ENCODE measurements around the gene MSX1.

The MSX1 gene

DNA sequence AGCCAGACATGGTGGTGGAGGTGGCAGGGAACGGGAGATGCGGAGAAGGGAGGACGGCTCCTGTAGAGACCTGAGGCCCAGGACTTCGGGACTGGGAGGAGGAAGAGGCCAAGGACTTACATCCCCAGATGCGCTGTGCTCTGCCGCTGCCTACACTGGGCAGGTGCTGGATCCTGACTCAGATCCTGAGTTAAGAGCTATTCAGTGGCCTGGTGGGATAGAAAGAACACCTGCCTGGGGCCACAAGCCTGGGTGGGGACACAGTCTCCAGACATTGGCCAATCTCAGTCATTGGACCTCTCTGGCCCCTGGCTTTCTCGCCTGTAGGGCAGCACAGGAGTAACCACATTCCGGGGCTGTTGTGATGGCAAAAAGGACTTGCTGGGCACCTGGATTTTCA lies 10.9 kb upstream of the MSX1 start:
- TF ChIP-seq, protein P1, sequence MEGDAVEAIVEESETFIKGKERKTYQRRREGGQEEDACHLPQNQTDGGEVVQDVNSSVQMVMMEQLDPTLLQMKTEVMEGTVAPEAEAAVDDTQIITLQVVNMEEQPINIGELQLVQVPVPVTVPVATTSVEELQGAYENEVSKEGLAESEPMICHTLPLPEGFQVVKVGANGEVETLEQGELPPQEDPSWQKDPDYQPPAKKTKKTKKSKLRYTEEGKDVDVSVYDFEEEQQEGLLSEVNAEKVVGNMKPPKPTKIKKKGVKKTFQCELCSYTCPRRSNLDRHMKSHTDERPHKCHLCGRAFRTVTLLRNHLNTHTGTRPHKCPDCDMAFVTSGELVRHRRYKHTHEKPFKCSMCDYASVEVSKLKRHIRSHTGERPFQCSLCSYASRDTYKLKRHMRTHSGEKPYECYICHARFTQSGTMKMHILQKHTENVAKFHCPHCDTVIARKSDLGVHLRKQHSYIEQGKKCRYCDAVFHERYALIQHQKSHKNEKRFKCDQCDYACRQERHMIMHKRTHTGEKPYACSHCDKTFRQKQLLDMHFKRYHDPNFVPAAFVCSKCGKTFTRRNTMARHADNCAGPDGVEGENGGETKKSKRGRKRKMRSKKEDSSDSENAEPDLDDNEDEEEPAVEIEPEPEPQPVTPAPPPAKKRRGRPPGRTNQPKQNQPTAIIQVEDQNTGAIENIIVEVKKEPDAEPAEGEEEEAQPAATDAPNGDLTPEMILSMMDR (IDR thresholded peaks at IDR 0.05; ENCODE audit: borderline replicate concordance, insufficient read depth, low read depth, low read length) = no peak
- H3K4me3 ChIP-seq (ENCODE audit: low read depth, low read length) = no peak overlapping the region

- no peak overlapping the region for H3K4me3 ChIP-seq (ENCODE audit: low read depth, low read length)
- TF ChIP-seq, protein P1 (IDR thresholded peaks at IDR 0.05; ENCODE audit: borderline replicate concordance, insufficient read depth, low read depth, low read length) = no peak
These were observed 10.4 kb upstream of the MSX1 start for GRCh38 chr4:4849106-4849505.

- no peak overlapping the region for H3K4me3 ChIP-seq (ENCODE audit: low read depth, low read length)
- TF ChIP-seq, protein P1 (IDR thresholded peaks at IDR 0.05; ENCODE audit: borderline replicate concordance, insufficient read depth, low read depth, low read length) = no peak
These were observed 9.8 kb upstream of the MSX1 start for GRCh38 chr4:4849524-4850193.

DNA sequence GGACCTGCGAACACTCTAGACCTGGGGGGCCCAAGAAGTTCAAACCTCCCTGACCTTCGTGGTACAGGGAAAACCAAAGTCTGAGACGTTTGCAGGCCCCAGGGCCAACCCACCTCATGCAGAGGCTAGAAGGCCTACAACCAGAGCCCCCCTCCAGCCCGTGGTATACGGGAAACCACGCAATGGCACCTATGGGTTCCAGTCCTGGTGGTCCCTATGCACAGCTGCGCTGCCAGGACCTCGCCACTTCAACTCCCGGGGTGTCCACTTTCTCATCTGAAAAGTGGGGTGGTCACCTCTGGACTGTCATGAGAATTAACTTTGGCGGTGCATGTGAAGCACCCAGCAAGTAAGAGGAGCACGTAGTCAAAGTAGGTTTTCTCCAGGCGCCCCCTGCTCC lies 8.4 kb upstream of the MSX1 start:
- TF ChIP-seq, protein P1 (IDR thresholded peaks at IDR 0.05; ENCODE audit: borderline replicate concordance, insufficient read depth, low read depth, low read length) = no peak
- no peak overlapping the region for H3K4me3 ChIP-seq (ENCODE audit: low read depth, low read length)

GRCh38 chr4:4851906-4852305 lies 7.6 kb upstream of the MSX1 start:
- TF ChIP-seq, protein P1 (IDR thresholded peaks at IDR 0.05; ENCODE audit: borderline replicate concordance, insufficient read depth, low read depth, low read length) = no peak
- H3K4me3 ChIP-seq (ENCODE audit: low read depth, low read length) = no peak overlapping the region

- peak overlapping the region; percentile 33 for H3K4me3 ChIP-seq (ENCODE audit: low read depth, low read length)
These were observed 6.7 kb upstream of the MSX1 start for GRCh38 chr4:4852591-4853362.

More at GRCh38 chr4:4852591-4853362, 6.7 kb upstream of the MSX1 start:
- TF ChIP-seq, protein P1 (IDR thresholded peaks at IDR 0.05; ENCODE audit: borderline replicate concordance, insufficient read depth, low read depth, low read length) = no peak

Measured in GM12875 (cell line).